Liver (tissue), 9 donors: Measurements from ENCODE around the gene ALK. TPM values are rescaled to one million over a fixed set of nuclear protein-coding genes. Genes with fewer than 3 reads are reported as not detected.

Source experiments
- DNase-seq: peaks from one replicate; pipeline ENCODE4 v3.0.0-alpha.2; 2017; ENCODE audit warnings: low spot score
- H3K27ac ChIP-seq, 2 donors: one replicate each; pipeline ENCODE4 v1.7.0; 2013; ENCODE audit warnings: inconsistent platforms in 2 of 2, low read length in 2 of 2, control low read depth in 1 of 2, low read depth in 1 of 2, mild to moderate bottlenecking in 1 of 2
- H3K27me3 ChIP-seq, 4 donors: one replicate each; pipeline versions ENCODE4 v1.6.1 to v1.7.0; 2013; ENCODE audit warnings: low read length in 3 of 4, inconsistent platforms in 1 of 4, mild to moderate bottlenecking in 1 of 4, moderate library complexity in 1 of 4; ENCODE audit not compliant: control insufficient read depth in 4 of 4, insufficient read depth in 4 of 4
- H3K36me3 ChIP-seq, 4 donors: one replicate each; pipeline versions ENCODE4 v1.6.1 to v1.7.0; 2013; ENCODE audit warnings: low read length in 3 of 4, mild to moderate bottlenecking in 3 of 4, low read depth in 1 of 4, moderate library complexity in 1 of 4; ENCODE audit not compliant: control insufficient read depth in 4 of 4, insufficient read depth in 3 of 4
- H3K4me1 ChIP-seq, 4 donors: one replicate each; pipeline versions ENCODE4 v1.6.1 to v1.7.0; 2013; ENCODE audit warnings: low read length in 3 of 4, mild to moderate bottlenecking in 3 of 4, moderate library complexity in 1 of 4; ENCODE audit not compliant: control insufficient read depth in 4 of 4, insufficient read depth in 4 of 4
- H3K4me3 ChIP-seq, 3 donors: one replicate each; pipeline versions ENCODE4 v1.6.1 to v1.7.0; 2013; ENCODE audit warnings: low read length in 3 of 3, control low read depth in 1 of 3, low read depth in 1 of 3, mild to moderate bottlenecking in 1 of 3
- H3K9ac ChIP-seq, 2 donors: one replicate each; pipeline ENCODE4 v1.7.0; 2013; ENCODE audit warnings: low read length in 2 of 2, mild to moderate bottlenecking in 2 of 2, moderate library complexity in 2 of 2, control low read depth in 1 of 2, low read depth in 1 of 2
- H3K9me3 ChIP-seq, 4 donors: one replicate each; pipeline versions ENCODE4 v1.6.1 to v1.7.0; 2013; ENCODE audit warnings: low read length in 3 of 4; ENCODE audit not compliant: control insufficient read depth in 4 of 4
- EGR1 ChIP-seq, 2 donors: IDR thresholded peaks; 2 replicates each; pipeline ENCODE4 v1.6.1; 2016 to 2018; ENCODE audit warnings: antibody characterized with exemption in 2 of 2, low read depth in 2 of 2
- FOXA1 ChIP-seq: IDR thresholded peaks from 2 replicates; pipeline ENCODE4 v1.6.1; 2016; ENCODE audit warnings: antibody characterized with exemption
- FOXA2 ChIP-seq: IDR thresholded peaks from 2 replicates; pipeline ENCODE4 v1.6.1; 2016; ENCODE audit warnings: antibody characterized with exemption
- GABPA ChIP-seq, 2 donors: IDR thresholded peaks in 1 of 2; conservative IDR thresholded peaks in 1 of 2; 2 replicates each; pipeline ENCODE4 v1.6.1; 2016; ENCODE audit warnings: antibody characterized with exemption in 2 of 2, mild to moderate bottlenecking in 1 of 2, moderate library complexity in 1 of 2
- HNF4A ChIP-seq, 2 donors: conservative IDR thresholded peaks; 2 replicates each; pipeline ENCODE4 v1.6.1; 2016; ENCODE audit warnings: antibody characterized with exemption in 2 of 2, mild to moderate bottlenecking in 2 of 2
- HNF4G ChIP-seq: IDR thresholded peaks from 2 replicates; pipeline ENCODE4 v1.6.1; 2016; ENCODE audit warnings: antibody characterized with exemption
- NR2F2 ChIP-seq: IDR thresholded peaks from 2 replicates; pipeline ENCODE4 v1.6.1; 2016; ENCODE audit warnings: antibody characterized with exemption
- RXRA ChIP-seq, 2 donors: IDR thresholded peaks; 2 replicates each; pipeline ENCODE4 v1.6.1; 2017 to 2018; ENCODE audit warnings: antibody characterized with exemption in 2 of 2, mild to moderate bottlenecking in 1 of 2
- SP1 ChIP-seq: IDR thresholded peaks from 2 replicates; pipeline ENCODE4 v1.6.1; 2018; ENCODE audit warnings: antibody characterized with exemption, mild to moderate bottlenecking
- TAF1 ChIP-seq: conservative IDR thresholded peaks from 2 replicates; pipeline ENCODE4 v1.6.1; 2016; ENCODE audit warnings: antibody characterized with exemption, mild to moderate bottlenecking
- YY1 ChIP-seq: IDR thresholded peaks from 2 replicates; pipeline ENCODE4 v1.6.1; 2016; ENCODE audit warnings: antibody characterized with exemption, mild to moderate bottlenecking
- WGBS: extraction: QIAGEN DNeasy Blood & Tissue Kit; methylation state at CpG from one replicate; pipeline ENCODE4 v1.1.7; 2013; 5-methylcytosine and 5-hydroxymethylcytosine counted together
- polyA plus RNA-seq, 2 donors: library from polyadenylated mRNA; stranded (reverse) in 1 of 2; unstranded in 1 of 2; fragments of 200-250 nt in 1 of 2; fragments of >200 nt in 1 of 2; fragmentation: Nextera tagmentation in 1 of 2; extraction: Ambion mirVana in 1 of 2; gene quantifications; one replicate each; pipeline versions ENCODE4 v1.2.1 to v1.2.3, GENCODE V29; 2013 to 2015
- total RNA-seq, 2 donors: library from RNA; depleted of rRNA; stranded (reverse); fragments of >200 nt; gene quantifications; one replicate each; pipeline ENCODE4 v1.2.3, GENCODE V29; 2014
- TF ChIP-seq, protein P1 (sequence below): IDR thresholded peaks from 2 replicates; pipeline ENCODE4 v1.6.1; 2016; ENCODE audit warnings: antibody characterized with exemption, mild to moderate bottlenecking
- TF ChIP-seq, protein P2 (sequence below): fragments of 150-350 bp; IDR thresholded peaks from 2 replicates; pipeline ENCODE4 v1.5.1; 2017; ENCODE audit warnings: improper control_type of control experiment, low read depth, low read length; ENCODE audit not compliant: missing input control
- TF ChIP-seq, protein P3 (sequence below): IDR thresholded peaks from 2 replicates; pipeline ENCODE4 v1.6.1; 2016; ENCODE audit warnings: antibody characterized with exemption
- TF ChIP-seq, protein P4 (sequence below): IDR thresholded peaks from 2 replicates; pipeline ENCODE4 v1.6.1; 2016; ENCODE audit warnings: antibody characterized with exemption
- donor health status: healthy.
- donor health status: healthy.
- donor health status: healthy.
- donor health status: healthy.
- donor health status: healthy.

Gene ALK
- total and polyA plus RNA-seq, 4 donors = under 0.01 TPM; not detected in 3

DNA sequence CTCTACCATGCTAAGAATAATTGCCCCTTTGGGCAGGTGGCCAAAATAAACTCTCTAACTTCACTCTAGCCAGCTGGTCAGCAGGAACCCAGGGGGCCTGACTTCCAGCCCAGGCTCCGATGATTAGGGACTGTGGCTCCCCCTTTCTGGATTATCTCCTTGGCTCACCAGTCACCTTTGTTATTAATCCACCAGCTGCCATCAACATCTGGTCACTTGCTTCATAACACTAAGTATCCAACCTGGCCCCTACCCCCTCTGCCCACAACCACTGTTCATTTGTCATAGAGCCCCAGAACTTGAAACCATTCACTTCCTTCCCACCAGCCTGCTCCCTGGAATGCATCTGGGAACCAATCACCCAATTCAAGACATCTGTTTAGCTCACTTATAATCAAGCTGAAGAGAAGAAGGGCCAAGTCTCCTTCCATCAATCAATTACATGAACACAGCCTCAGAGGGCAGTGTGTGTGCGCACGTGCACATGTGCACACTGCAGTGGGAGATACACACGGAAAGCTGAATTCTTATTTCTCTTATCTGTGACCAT is 215.1 kb downstream of the ALK start (continued):
- TF ChIP-seq, protein P1, sequence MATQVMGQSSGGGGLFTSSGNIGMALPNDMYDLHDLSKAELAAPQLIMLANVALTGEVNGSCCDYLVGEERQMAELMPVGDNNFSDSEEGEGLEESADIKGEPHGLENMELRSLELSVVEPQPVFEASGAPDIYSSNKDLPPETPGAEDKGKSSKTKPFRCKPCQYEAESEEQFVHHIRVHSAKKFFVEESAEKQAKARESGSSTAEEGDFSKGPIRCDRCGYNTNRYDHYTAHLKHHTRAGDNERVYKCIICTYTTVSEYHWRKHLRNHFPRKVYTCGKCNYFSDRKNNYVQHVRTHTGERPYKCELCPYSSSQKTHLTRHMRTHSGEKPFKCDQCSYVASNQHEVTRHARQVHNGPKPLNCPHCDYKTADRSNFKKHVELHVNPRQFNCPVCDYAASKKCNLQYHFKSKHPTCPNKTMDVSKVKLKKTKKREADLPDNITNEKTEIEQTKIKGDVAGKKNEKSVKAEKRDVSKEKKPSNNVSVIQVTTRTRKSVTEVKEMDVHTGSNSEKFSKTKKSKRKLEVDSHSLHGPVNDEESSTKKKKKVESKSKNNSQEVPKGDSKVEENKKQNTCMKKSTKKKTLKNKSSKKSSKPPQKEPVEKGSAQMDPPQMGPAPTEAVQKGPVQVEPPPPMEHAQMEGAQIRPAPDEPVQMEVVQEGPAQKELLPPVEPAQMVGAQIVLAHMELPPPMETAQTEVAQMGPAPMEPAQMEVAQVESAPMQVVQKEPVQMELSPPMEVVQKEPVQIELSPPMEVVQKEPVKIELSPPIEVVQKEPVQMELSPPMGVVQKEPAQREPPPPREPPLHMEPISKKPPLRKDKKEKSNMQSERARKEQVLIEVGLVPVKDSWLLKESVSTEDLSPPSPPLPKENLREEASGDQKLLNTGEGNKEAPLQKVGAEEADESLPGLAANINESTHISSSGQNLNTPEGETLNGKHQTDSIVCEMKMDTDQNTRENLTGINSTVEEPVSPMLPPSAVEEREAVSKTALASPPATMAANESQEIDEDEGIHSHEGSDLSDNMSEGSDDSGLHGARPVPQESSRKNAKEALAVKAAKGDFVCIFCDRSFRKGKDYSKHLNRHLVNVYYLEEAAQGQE = no peak

DNA sequence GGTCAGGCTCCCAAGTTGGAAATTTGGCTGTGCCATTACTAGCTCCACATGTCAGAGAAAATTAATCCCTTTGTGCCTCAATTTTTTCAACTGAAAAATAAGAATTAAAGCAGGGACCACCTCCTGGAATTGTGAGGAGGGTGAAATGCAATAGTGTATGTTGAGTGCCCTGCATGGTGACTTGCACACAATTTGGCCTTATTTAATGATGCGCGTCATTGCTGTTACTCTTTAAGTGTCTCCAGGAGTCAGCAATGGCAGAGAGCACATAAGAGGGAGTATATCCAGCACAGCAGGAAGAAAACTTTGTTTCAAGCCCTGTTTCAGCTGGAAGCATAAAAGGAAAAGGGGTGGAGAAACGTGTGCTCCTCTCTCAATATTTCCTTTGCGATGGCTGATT is 215.8 kb downstream of the ALK start:
- Histone ChIP-seq H3K9ac (no peak overlapping the region), H3K27ac (no peak overlapping the region), H3K27me3 (no peaks in the 10 kb centered on the region), H3K4me1 (no peaks in the 10 kb centered on the region), H3K36me3 (no peaks in the 10 kb centered on the region), H3K4me3 (no peak overlapping the region), H3K9me3 (no peaks in the 10 kb centered on the region)
- TF ChIP-seq, protein P2, sequence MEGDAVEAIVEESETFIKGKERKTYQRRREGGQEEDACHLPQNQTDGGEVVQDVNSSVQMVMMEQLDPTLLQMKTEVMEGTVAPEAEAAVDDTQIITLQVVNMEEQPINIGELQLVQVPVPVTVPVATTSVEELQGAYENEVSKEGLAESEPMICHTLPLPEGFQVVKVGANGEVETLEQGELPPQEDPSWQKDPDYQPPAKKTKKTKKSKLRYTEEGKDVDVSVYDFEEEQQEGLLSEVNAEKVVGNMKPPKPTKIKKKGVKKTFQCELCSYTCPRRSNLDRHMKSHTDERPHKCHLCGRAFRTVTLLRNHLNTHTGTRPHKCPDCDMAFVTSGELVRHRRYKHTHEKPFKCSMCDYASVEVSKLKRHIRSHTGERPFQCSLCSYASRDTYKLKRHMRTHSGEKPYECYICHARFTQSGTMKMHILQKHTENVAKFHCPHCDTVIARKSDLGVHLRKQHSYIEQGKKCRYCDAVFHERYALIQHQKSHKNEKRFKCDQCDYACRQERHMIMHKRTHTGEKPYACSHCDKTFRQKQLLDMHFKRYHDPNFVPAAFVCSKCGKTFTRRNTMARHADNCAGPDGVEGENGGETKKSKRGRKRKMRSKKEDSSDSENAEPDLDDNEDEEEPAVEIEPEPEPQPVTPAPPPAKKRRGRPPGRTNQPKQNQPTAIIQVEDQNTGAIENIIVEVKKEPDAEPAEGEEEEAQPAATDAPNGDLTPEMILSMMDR = no peak
- no peak for TF ChIP-seq FOXA1
- TF ChIP-seq EGR1 (IDR thresholded peaks at IDR 0.05; ENCODE audit: low read depth in 2 of 2) = no peak
- no peak for TF ChIP-seq HNF4A (conservative IDR thresholded peaks at IDR 0.05)
- TF ChIP-seq SP1 = no peak
- TF ChIP-seq YY1 = no peak
- TF ChIP-seq, protein P3, sequence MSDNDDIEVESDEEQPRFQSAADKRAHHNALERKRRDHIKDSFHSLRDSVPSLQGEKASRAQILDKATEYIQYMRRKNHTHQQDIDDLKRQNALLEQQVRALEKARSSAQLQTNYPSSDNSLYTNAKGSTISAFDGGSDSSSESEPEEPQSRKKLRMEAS = no peak
- TF ChIP-seq NR2F2 = no peak
- TF ChIP-seq, protein P1 = no peak
- no peak for TF ChIP-seq HNF4G
- no peak for DNase-seq
- WGBS = 88% methylated on average over 4 of the region's 4 CpGs

DNA sequence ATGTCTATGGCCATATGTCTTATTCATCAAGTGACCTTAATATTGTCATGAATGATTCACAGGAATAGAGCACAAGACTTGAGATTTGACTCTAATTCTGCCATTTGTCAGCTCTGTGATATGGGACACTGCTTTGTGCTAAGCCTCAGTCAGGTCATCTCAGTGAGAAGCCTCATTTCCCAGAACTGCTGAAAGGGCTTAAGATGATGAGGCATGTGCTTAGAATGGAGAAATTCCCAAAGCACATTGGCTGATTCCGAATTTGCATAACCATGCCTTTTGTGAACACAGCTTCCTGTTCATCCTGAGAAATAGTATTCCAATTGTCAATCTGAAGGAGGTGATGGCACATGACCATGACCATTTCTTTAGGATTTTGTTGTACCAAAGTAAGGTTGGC is 218.1 kb downstream of the ALK start:
- Histone ChIP-seq H3K27me3 (no peaks in the 10 kb centered on the region), H3K36me3 (no peaks in the 10 kb centered on the region), H3K4me3 (no peak overlapping the region), H3K9ac (no peak overlapping the region), H3K4me1 (no peaks in the 10 kb centered on the region), H3K27ac (no peak overlapping the region), H3K9me3 (no peaks in the 10 kb centered on the region)
- 71% methylated on average over 1 of the region's 1 CpG for WGBS
- no peak for DNase-seq
- TF ChIP-seq EGR1 (IDR thresholded peaks at IDR 0.05; ENCODE audit: low read depth in 2 of 2) (no peak), FOXA1 (no peak), HNF4A (conservative IDR thresholded peaks at IDR 0.05) (no peak), GABPA (IDR thresholded peaks at IDR 0.05 in 1 of 2, conservative IDR thresholded peaks at IDR 0.05 in 1 of 2) (no peak), RXRA (IDR thresholded peaks at IDR 0.05) (no peak), HNF4G (no peak), TAF1 (no peak), FOXA2 (no peak)
- TF ChIP-seq, protein P4, sequence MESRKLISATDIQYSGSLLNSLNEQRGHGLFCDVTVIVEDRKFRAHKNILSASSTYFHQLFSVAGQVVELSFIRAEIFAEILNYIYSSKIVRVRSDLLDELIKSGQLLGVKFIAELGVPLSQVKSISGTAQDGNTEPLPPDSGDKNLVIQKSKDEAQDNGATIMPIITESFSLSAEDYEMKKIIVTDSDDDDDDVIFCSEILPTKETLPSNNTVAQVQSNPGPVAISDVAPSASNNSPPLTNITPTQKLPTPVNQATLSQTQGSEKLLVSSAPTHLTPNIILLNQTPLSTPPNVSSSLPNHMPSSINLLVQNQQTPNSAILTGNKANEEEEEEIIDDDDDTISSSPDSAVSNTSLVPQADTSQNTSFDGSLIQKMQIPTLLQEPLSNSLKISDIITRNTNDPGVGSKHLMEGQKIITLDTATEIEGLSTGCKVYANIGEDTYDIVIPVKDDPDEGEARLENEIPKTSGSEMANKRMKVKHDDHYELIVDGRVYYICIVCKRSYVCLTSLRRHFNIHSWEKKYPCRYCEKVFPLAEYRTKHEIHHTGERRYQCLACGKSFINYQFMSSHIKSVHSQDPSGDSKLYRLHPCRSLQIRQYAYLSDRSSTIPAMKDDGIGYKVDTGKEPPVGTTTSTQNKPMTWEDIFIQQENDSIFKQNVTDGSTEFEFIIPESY = no peak
- TF ChIP-seq, protein P1 = no peak
